Testis (tissue), 2 donors: ENCODE results near the gene OPCML.

Experiments
- CTCF ChIP-seq, 3 experiments: fragments of 450-650 bp in 2 of 3; fragments of 200-600 bp in 1 of 3; sonication (generic) in 1 of 3; IDR thresholded peaks; one replicate each; pipeline ENCODE4 v1.5.1; 2016 to 2019; ENCODE audit warnings: antibody characterized with exemption in 3 of 3, mild to moderate bottlenecking in 2 of 3, moderate library complexity in 1 of 3
- POLR2A ChIP-seq: fragments of 450-650 bp; IDR thresholded peaks from one replicate; pipeline ENCODE4 v1.6.1; 2017; ENCODE audit warnings: antibody characterized with exemption, mild to moderate bottlenecking, moderate library complexity

GRCh38 chr11:133521502-133521901, 10.8 kb downstream of the OPCML start:
- no peak for TF ChIP-seq POLR2A
- no peak for TF ChIP-seq CTCF (IDR thresholded peaks at IDR 0.05)
